Lower leg skin (tissue), 4 donors: Measurements from ENCODE around the gene SUSD4. TPM values are rescaled to one million over a fixed set of nuclear protein-coding genes. Genes with fewer than 3 reads are reported as not detected.
"Not testable (repeated sequence)": the region's sequence is repeated elsewhere in the genome, so short reads cannot be mapped to it uniquely, and the experiment has no call there.

Experiments used
- DNase-seq, 2 donors: peaks; one replicate each; pipeline ENCODE4 v3.0.0-alpha.2; 2019; ENCODE audit warnings: low spot score in 2 of 2
- H3K4me3 ChIP-seq: fragments of 200-600 bp; sonication (generic); 2 replicates; pipeline ENCODE4 v1.5.1; 2017; ENCODE audit warnings: mild to moderate bottlenecking, low read depth; ENCODE audit not compliant: poor library complexity, severe bottlenecking
- CTCF ChIP-seq, 3 donors: fragments of 450-650 bp; IDR thresholded peaks; one replicate each; pipeline ENCODE4 v1.5.1; 2016; ENCODE audit warnings: antibody characterized with exemption in 3 of 3, mild to moderate bottlenecking in 3 of 3, moderate library complexity in 2 of 3
- POLR2A ChIP-seq, 2 donors: fragments of 450-650 bp; IDR thresholded peaks; one replicate each; pipeline ENCODE4 v1.6.1; 2016 to 2017; ENCODE audit warnings: antibody characterized with exemption in 2 of 2, mild to moderate bottlenecking in 1 of 2, moderate library complexity in 1 of 2
- WGBS, 2 donors: methylation state at CpG; one replicate each; pipeline ENCODE4 v1.1.5; 2018; 5-methylcytosine and 5-hydroxymethylcytosine counted together
- intact Hi-C: fragments of 100-400 bp; cut with DNase I; formaldehyde crosslinking; loops from one replicate; pipeline ENCODE4 v1.15.0; 2023; ENCODE audit warnings: low total_unique reads
- total RNA-seq, 4 donors: library from RNA; depleted of rRNA; stranded (reverse); fragments of >200 nt; gene quantifications; one replicate each; pipeline ENCODE4 v1.1.0, GENCODE V29; 2016

SUSD4 gene
- total RNA-seq, 4 donors from 2014 or later: 2.7 to 6.8 (median 3.8) TPM

GRCh38 chr1:223253916-223254315, 110.1 kb downstream of the SUSD4 start:
- WGBS, 2 donors: 72 to 89% methylated on average over 3 of the region's 3 CpGs
- no peak overlapping the region for H3K4me3 ChIP-seq
- intact Hi-C loops: no loop called here
- no peak for DNase-seq
- TF ChIP-seq POLR2A (IDR thresholded peaks at IDR 0.05) (no peak), CTCF (IDR thresholded peaks at IDR 0.05) (no peak)

GRCh38 chr1:223251387-223251786, 112.6 kb downstream of the SUSD4 start:
- intact Hi-C loops, H3K4me3 ChIP-seq: not testable (repeated sequence)

GRCh38 chr1:223250632-223251015, 113.4 kb downstream of the SUSD4 start:
- 62 to 66% methylated on average over 6 of the region's 6 CpGs for WGBS, 2 donors
- DNase-seq: no peak
- TF ChIP-seq CTCF (IDR thresholded peaks at IDR 0.05) (no peak), POLR2A (IDR thresholded peaks at IDR 0.05) (no peak)
- H3K4me3 ChIP-seq: no peak overlapping the region
- intact Hi-C loops: no loop called here

More at GRCh38 chr1:223251387-223251786, 112.6 kb downstream of the SUSD4 start:
- DNase-seq: not testable (repeated sequence)
- 77 to 78% methylated on average over 2 of the region's 2 CpGs for WGBS, 2 donors

- H3K4me3 ChIP-seq: no peak overlapping the region
- no peak for TF ChIP-seq CTCF (IDR thresholded peaks at IDR 0.05)
- no peak for TF ChIP-seq POLR2A (IDR thresholded peaks at IDR 0.05)
- intact Hi-C loops: no loop called here
- 56 to 74% methylated on average over 3 of the region's 3 CpGs for WGBS, 2 donors
- peak in 1 of 2 donors; percentile 41 for DNase-seq
Observed at GRCh38 chr1:223249854-223250631, 113.9 kb downstream of the SUSD4 start.

GRCh38 chr1:223248770-223249140, 115.2 kb downstream of the SUSD4 start:
- no peak for DNase-seq
- H3K4me3 ChIP-seq: no peak overlapping the region
- intact Hi-C loops: no loop called here
- WGBS, 2 donors: 68 to 75% methylated on average over 6 of the region's 6 CpGs
- TF ChIP-seq POLR2A (IDR thresholded peaks at IDR 0.05) (no peak), CTCF (IDR thresholded peaks at IDR 0.05) (no peak)

GRCh38 chr1:223248001-223248769, 115.8 kb downstream of the SUSD4 start:
- TF ChIP-seq CTCF (IDR thresholded peaks at IDR 0.05) (no peak), POLR2A (IDR thresholded peaks at IDR 0.05) (no peak)
- intact Hi-C loops: no loop called here
- H3K4me3 ChIP-seq: no peak overlapping the region
- WGBS, 2 donors: 61 to 62% methylated on average over 6 of the region's 6 CpGs
- no peak for DNase-seq
